Measurements from ENCODE around the gene C1QTNF3. TPM values are rescaled to one million over a fixed set of nuclear protein-coding genes. Genes with fewer than 3 reads are reported as not detected.

Gene C1QTNF3
- total RNA-seq, 4 donors from 2014 or later: 6.6 to 13.3 (median 7.6) TPM

GRCh38 chr5:33999978-34000377 is 43.0 kb downstream of the C1QTNF3 start:
- H3K4me3 ChIP-seq: no peak overlapping the region
- TF ChIP-seq POLR2A (IDR thresholded peaks at IDR 0.05) (no peak), EP300 (IDR thresholded peaks at IDR 0.05; ENCODE audit: low read depth) (no peak), POLR2AphosphoS5 (IDR thresholded peaks at IDR 0.05) (no peak), CTCF (IDR thresholded peaks at IDR 0.05) (no peak)
- H3K27me3 ChIP-seq: no peaks in the 10 kb centered on the region
- H3K36me3 ChIP-seq: peaks cover 0 to 17% (median 5%) of the 10 kb centered on the region in 4 donors
- peaks cover 0 to 13% (median 1%) of the 10 kb centered on the region in 4 donors for H3K4me1 ChIP-seq
- in situ Hi-C loops (cut with MboI; ENCODE audit: low pct_ligation_motif_present in 1 of 4, low pct_unique_long_range_greater_than_20kb in 1 of 4, low sequenced_read_pairs in 3 of 4): loop anchor here (10.0 to 25.0 kb wide), 4 partner anchors 455 to 912 kb away; partner anchors contain the start of genes BRIX1 (in 2 of the 4) and RAD1 (in 2 of the 4)
- H3K9me3 ChIP-seq: no peaks in the 10 kb centered on the region
- H3K27ac ChIP-seq: no peak overlapping the region
- intact Hi-C loops (cut with DNase I; ENCODE audit: low total_unique reads): no loop called here
- DNase-seq: no peak
- WGBS, 2 donors (ENCODE audit: low coverage in 1 of 2): 93 to 100% methylated on average over 4 of the region's 4 CpGs

GRCh38 chr5:33997331-33997983 is 45.6 kb downstream of the C1QTNF3 start:
- peak; percentile 57 to 62 (median 58) for TF ChIP-seq CTCF (IDR thresholded peaks at IDR 0.05)
- no peak for TF ChIP-seq POLR2A (IDR thresholded peaks at IDR 0.05)
- peak; percentile 49 for DNase-seq
- Histone ChIP-seq H3K4me3 (no peak overlapping the region), H3K27me3 (no peaks in the 10 kb centered on the region), H3K36me3 (peaks cover 0 to 8% (median 3%) of the 10 kb centered on the region in 4 donors), H3K4me1 (peaks cover 0 to 13% (median 1%) of the 10 kb centered on the region in 4 donors), H3K9me3 (no peaks in the 10 kb centered on the region), H3K27ac (no peak overlapping the region)
- 40 to 70% methylated on average over 1 to 6 of the region's 6 CpGs for WGBS, 2 donors (ENCODE audit: low coverage in 1 of 2)
- intact Hi-C loops (cut with DNase I; ENCODE audit: low total_unique reads): no loop called here
- in situ Hi-C loops (cut with MboI; ENCODE audit: low pct_ligation_motif_present in 1 of 4, low pct_unique_long_range_greater_than_20kb in 1 of 4, low sequenced_read_pairs in 3 of 4): loop anchor here in 3 of 4 donors (10.0 to 25.0 kb wide), 3 partner anchors 457 to 467 kb away; no protein-coding TSS in a partner anchor

- H3K4me1 ChIP-seq: peaks cover 0 to 7% (median 1%) of the 10 kb centered on the region in 4 donors
- H3K27ac ChIP-seq: no peak overlapping the region
- 55 to 67% methylated on average over 2 of the region's 2 CpGs for WGBS, 2 donors (ENCODE audit: low coverage in 1 of 2)
- H3K9me3 ChIP-seq: no peaks in the 10 kb centered on the region
- TF ChIP-seq POLR2AphosphoS5 (IDR thresholded peaks at IDR 0.05): no peak
- no peak for TF ChIP-seq POLR2A (IDR thresholded peaks at IDR 0.05)
- TF ChIP-seq CTCF (IDR thresholded peaks at IDR 0.05): no peak
- no peak for TF ChIP-seq EP300 (IDR thresholded peaks at IDR 0.05; ENCODE audit: low read depth)
- peaks cover 0 to 8% (median 3%) of the 10 kb centered on the region in 4 donors for H3K36me3 ChIP-seq
- H3K4me3 ChIP-seq: no peak overlapping the region
- no peaks in the 10 kb centered on the region for H3K27me3 ChIP-seq
- no peak for DNase-seq
- in situ Hi-C loops (cut with MboI; ENCODE audit: low pct_ligation_motif_present in 1 of 4, low pct_unique_long_range_greater_than_20kb in 1 of 4, low sequenced_read_pairs in 3 of 4) (loop anchor here in 3 of 4 donors (10.0 to 25.0 kb wide), 3 partner anchors 459 to 469 kb away; no protein-coding TSS in a partner anchor), intact Hi-C loops (cut with DNase I; ENCODE audit: low total_unique reads) (no loop called here)
Observed at GRCh38 chr5:33995865-33996264, 47.1 kb downstream of the C1QTNF3 start.

- in situ Hi-C loops (cut with MboI; ENCODE audit: low pct_ligation_motif_present in 1 of 4, low pct_unique_long_range_greater_than_20kb in 1 of 4, low sequenced_read_pairs in 3 of 4): loop anchor here in 3 of 4 donors (10.0 to 25.0 kb wide), 3 partner anchors 460 to 470 kb away; no protein-coding TSS in a partner anchor
Observed at GRCh38 chr5:33994845-33995244, 48.2 kb downstream of the C1QTNF3 start.

More at GRCh38 chr5:33994845-33995244, 48.2 kb downstream of the C1QTNF3 start:
- H3K4me1 ChIP-seq: peaks cover 0 to 5% (median 1%) of the 10 kb centered on the region in 4 donors
- H3K4me3 ChIP-seq: no peak overlapping the region
- TF ChIP-seq EP300 (IDR thresholded peaks at IDR 0.05; ENCODE audit: low read depth) (no peak), POLR2AphosphoS5 (IDR thresholded peaks at IDR 0.05) (no peak), CTCF (IDR thresholded peaks at IDR 0.05) (no peak), POLR2A (IDR thresholded peaks at IDR 0.05) (no peak)
- H3K36me3 ChIP-seq: peaks cover 0 to 8% (median 3%) of the 10 kb centered on the region in 4 donors
- no peak for DNase-seq
- no peaks in the 10 kb centered on the region for H3K9me3 ChIP-seq
- 33% methylated on average over 1 of the region's 1 CpG; no CpG with 5 or more reads in 1 of the 2 donors for WGBS, 2 donors (ENCODE audit: low coverage in 1 of 2)
- intact Hi-C loops (cut with DNase I; ENCODE audit: low total_unique reads): no loop called here
- H3K27ac ChIP-seq: no peak overlapping the region
- H3K27me3 ChIP-seq: no peaks in the 10 kb centered on the region

All from transverse colon (tissue), 4 donors.